GM13976 (cell line): ENCODE results near the gene NAT8L.

Experiments
- DNase-seq: peaks from one replicate; pipeline ENCODE4 v3.0.0; 2012; ENCODE audit warnings: low spot score
- in situ Hi-C: fragments of 300-500 bp; cut with MboI; formaldehyde crosslinking; loops from one replicate; pipeline ENCODE4 v1.12.0; 2022; ENCODE audit warnings: low sequenced_read_pairs, mixed read lengths, inconsistent platforms; ENCODE audit not compliant: unreplicated experiment
- TF ChIP-seq, protein P1 (sequence below): IDR thresholded peaks from 2 replicates; pipeline ENCODE4 v1.5.1; 2012; ENCODE audit warnings: borderline replicate concordance, mild to moderate bottlenecking; ENCODE audit not compliant: insufficient read depth; ENCODE audit errors: extremely low read depth, missing control alignments, control extremely low read depth

NAT8L gene

GRCh38 chr4:2049811-2050210, 9.3 kb upstream of the NAT8L start:
- TF ChIP-seq, protein P1, sequence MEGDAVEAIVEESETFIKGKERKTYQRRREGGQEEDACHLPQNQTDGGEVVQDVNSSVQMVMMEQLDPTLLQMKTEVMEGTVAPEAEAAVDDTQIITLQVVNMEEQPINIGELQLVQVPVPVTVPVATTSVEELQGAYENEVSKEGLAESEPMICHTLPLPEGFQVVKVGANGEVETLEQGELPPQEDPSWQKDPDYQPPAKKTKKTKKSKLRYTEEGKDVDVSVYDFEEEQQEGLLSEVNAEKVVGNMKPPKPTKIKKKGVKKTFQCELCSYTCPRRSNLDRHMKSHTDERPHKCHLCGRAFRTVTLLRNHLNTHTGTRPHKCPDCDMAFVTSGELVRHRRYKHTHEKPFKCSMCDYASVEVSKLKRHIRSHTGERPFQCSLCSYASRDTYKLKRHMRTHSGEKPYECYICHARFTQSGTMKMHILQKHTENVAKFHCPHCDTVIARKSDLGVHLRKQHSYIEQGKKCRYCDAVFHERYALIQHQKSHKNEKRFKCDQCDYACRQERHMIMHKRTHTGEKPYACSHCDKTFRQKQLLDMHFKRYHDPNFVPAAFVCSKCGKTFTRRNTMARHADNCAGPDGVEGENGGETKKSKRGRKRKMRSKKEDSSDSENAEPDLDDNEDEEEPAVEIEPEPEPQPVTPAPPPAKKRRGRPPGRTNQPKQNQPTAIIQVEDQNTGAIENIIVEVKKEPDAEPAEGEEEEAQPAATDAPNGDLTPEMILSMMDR, result no peak
- no peak for DNase-seq
- in situ Hi-C loops, result no loop called here

GRCh38 chr4:2051086-2051485, 8.0 kb upstream of the NAT8L start:
- DNase-seq, result no peak
- in situ Hi-C loops, result no loop called here
- TF ChIP-seq, protein P1, result no peak

GRCh38 chr4:2054217-2054616, 4.9 kb upstream of the NAT8L start:
- no peak for DNase-seq
- TF ChIP-seq, protein P1, result no peak
- in situ Hi-C loops, result no loop called here

DNA sequence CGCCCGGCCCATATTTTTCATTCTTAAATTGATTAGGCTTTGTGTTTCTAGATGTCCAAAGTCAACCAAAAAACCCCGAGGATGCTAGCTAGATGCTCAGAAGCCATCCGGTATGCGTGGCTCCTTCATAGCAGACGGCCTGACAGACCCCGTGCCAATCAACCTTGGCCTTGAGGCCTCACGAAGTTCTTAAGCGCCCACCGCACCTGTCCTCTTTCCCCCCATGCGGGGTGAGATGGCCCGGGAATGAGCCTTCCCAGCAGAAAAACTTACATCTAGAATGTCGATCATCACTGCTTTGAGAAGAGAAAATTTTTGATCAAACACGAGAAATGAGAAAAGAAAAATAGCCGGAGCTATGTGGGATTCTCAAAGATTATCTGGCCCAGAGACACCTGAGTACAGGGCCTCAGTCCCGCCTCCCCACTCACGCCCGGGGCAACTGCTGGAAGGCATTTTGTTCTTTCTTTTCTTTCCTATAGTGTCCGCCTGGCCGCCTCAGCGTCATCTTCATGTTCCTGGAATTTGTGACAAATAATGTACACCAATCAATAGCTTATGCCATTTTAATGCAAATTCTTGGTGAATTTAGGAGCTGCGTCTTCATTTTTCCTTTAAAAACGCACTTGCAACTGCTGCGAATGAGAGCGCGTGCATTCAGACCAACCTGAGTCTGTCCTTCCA, 1.6 kb upstream of the NAT8L start:
- DNase-seq, result no peak
- in situ Hi-C loops, result no loop called here

DNA sequence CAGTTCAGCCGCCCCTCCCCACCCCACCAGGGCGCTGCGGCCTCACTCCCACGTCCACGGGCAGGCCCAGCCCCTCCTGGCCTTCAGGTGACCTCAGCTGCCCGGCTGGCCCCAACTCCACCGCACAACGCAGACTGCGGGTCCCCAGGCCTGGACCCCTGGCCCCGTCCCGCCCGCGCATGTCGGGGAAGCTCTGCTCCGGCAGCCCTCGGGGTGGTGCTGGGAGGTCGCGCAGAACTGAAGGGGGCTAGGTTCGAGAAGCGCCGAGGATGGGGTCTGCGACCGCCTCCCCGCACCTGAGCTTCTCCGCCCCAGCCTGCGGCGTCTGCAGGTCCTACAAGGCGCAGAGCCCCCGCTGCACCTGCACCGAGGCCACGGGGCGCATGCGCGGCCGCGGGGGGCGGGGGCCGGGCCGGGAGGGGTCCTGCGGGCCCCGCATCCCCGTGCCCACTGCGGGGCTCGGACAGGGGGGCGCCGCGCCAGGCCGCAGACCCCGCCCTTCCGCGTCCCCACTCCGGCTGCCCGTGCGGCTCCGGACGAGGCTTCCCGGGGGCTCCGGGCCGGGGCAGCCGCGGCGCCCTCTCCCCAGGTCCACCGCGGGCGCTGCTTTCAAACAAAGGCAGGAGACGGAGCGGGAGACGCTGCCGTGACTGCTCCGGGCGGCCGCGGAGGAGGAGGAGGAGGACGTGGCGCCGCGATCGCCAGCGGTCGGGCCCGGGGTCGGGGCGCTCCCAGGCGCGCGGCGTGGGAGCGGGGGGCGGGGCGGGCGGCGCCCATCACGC, 672 bp upstream of the NAT8L start:
- in situ Hi-C loops, result no loop called here
- no peak for DNase-seq
- TF ChIP-seq, protein P1, result no peak

More for the DNA sequence above, 1.6 kb upstream of the NAT8L start:
- TF ChIP-seq, protein P1, result no peak

GRCh38 chr4:2059726-2060602, 837 bp downstream of the NAT8L start:
- in situ Hi-C loops, result no loop called here
- TF ChIP-seq, protein P1, result no peak
- DNase-seq, result no peak
